Brain microvascular endothelial cell (primary cell): Measurements from ENCODE around the gene RHOV.

Experiments
- DNase-seq: peaks from one replicate; pipeline ENCODE4 v3.0.0-alpha.2; 2020
- H3K27ac ChIP-seq: fragments of 250-450 bp; sonication (Bioruptor Pico); 2 replicates; pipeline ENCODE4 v1.5.1; 2020; ENCODE audit warnings: mild to moderate bottlenecking, moderate library complexity
- H3K27me3 ChIP-seq: fragments of 250-450 bp; sonication (Bioruptor Pico); replicated peaks from 2 replicates; pipeline ENCODE4 v1.5.1; 2020; ENCODE audit warnings: mild to moderate bottlenecking
- H3K36me3 ChIP-seq: fragments of 250-450 bp; sonication (Bioruptor Pico); replicated peaks from 2 replicates; pipeline ENCODE4 v1.5.1; 2020; ENCODE audit warnings: mild to moderate bottlenecking
- H3K4me3 ChIP-seq: 2 replicates; pipeline ENCODE4 v1.5.1; 2011; ENCODE audit warnings: low read depth, mild to moderate bottlenecking, control low read depth, low read length, moderate library complexity
- in situ Hi-C: cut with HindIII; loops from 2 replicates; pipeline ENCODE4 v1.10.0; 2017; ENCODE audit warnings: low sequenced_read_pairs, low pct_ligation_motif_present
- TF ChIP-seq, protein P1 (sequence below): IDR thresholded peaks from 2 replicates; pipeline ENCODE4 v1.5.1; 2011; ENCODE audit warnings: low read depth, mild to moderate bottlenecking, moderate library complexity, low read length, control low read depth, inconsistent platforms; ENCODE audit errors: missing control alignments

RHOV gene

DNA sequence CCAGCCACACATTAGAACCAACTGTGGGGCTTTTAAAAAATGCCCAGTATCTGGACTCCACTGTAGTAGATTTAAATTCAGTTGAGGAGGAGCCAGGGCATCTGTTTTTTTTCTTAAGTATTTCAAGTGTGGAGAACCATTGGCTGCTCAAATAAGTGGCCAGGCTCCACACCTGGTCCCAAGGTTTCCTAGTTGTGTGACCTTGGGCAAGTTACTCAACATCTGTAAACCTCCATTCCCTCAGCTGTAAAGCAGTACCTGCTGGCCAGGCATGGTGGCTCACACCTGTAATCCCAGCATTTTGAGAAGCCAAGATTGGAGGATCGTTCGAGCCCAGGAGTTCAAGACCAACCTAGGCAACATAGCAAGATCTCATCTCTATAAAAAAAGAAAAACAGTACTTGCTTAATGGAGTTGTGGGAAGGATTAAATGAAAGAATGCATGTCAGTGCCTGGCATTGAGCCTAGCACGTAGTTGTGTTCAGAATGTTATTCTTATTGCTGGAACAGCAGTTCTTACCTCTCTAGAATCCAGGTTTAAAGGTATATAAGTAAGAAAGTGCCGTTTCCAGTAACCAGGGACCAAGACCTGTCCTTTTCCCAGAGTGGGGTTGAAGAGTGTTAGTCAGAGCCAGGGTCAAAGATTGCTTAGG lies 47.5 kb downstream of the RHOV start:
- no peak for DNase-seq
- Histone ChIP-seq H3K4me3 (no peak overlapping the region), H3K27me3 (no peaks in the 10 kb centered on the region), H3K36me3 (no peaks in the 10 kb centered on the region), H3K27ac (no peak overlapping the region)
- TF ChIP-seq, protein P1, sequence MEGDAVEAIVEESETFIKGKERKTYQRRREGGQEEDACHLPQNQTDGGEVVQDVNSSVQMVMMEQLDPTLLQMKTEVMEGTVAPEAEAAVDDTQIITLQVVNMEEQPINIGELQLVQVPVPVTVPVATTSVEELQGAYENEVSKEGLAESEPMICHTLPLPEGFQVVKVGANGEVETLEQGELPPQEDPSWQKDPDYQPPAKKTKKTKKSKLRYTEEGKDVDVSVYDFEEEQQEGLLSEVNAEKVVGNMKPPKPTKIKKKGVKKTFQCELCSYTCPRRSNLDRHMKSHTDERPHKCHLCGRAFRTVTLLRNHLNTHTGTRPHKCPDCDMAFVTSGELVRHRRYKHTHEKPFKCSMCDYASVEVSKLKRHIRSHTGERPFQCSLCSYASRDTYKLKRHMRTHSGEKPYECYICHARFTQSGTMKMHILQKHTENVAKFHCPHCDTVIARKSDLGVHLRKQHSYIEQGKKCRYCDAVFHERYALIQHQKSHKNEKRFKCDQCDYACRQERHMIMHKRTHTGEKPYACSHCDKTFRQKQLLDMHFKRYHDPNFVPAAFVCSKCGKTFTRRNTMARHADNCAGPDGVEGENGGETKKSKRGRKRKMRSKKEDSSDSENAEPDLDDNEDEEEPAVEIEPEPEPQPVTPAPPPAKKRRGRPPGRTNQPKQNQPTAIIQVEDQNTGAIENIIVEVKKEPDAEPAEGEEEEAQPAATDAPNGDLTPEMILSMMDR: no peak
- in situ Hi-C loops: no loop called here

DNA sequence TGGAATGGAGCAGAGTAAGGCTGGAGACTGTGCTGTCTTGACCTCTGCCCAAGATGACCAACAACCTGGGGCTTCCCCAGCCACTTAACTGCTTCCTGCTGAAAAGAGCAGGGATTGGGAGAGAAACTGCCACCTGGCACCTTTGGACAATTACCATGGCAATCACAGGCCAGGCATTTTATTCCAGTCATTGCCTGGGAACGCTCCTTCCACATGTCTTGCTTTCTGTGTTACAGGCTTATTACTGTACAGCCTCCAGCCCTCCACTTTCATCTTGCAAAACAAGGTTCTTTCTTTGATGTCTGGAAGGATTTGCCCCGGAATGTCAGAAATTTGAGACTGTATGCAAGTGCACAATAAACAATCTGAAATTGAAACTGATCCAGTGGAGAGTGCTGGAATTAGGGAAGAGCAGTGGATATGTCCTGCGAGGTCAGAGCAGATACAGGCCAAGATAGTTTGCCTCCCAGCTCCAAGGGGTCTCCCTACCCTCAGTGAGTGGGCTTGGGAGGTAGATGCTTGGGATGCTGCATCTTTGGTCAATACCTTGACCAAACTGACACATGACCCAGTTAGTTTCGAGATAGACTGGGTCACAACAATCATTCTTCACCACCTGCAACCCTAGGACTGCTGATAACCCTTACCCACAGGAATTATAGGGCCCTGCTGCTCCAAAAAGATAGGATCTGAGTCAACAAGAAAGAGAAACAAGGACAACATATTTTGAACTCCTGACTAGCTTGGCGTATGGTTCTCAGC lies 48.2 kb downstream of the RHOV start:
- Histone ChIP-seq H3K4me3 (no peak overlapping the region), H3K27me3 (no peaks in the 10 kb centered on the region), H3K36me3 (no peaks in the 10 kb centered on the region), H3K27ac (no peak overlapping the region)
- DNase-seq: no peak
- TF ChIP-seq, protein P1: no peak
- in situ Hi-C loops: no loop called here

DNA sequence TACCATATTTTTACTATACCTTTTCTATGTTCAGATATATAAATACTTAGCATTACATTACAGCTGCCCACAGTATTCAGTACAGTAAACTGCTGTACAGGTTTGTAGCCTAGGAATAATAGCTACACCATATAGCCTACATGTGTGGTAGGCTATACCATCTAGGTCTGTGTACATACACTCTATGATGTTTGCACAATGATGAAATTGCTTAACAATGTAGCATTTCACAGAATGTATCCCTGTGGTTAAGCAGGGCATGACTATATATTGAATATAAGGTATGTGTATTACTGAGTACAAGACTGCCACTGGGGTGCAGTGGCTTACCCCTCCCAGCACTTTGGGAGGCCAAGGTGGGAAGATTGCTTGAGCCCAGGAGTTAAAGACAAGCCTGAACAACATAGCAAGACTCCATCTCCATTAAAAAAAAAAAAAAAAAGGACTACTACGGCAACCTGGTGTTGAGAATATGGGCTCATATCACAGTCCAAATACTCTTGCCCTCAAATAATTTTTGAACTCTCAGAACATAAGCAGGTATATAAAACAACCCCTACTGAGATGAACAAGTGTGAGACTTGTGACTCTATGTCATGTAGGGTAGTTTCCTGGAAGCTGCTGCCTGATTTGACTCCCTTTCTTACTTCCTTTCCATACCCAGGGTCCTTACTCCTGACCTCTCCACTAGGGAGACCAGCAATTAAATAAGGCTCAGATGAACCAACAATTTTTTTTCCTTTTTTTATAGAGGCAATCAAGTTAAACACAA lies 50.3 kb downstream of the RHOV start:
- Histone ChIP-seq H3K4me3 (no peak overlapping the region), H3K27ac (no peak overlapping the region), H3K27me3 (no peaks in the 10 kb centered on the region), H3K36me3 (no peaks in the 10 kb centered on the region)
- in situ Hi-C loops: no loop called here
- TF ChIP-seq, protein P1: no peak
- no peak for DNase-seq
